ENCODE results near the gene CYBB. TPM values are rescaled to one million over a fixed set of nuclear protein-coding genes. Genes with fewer than 3 reads are reported as not detected.

The CYBB gene
- total RNA-seq, 1 donor, result not detected

GRCh38 chrX:37753384-37753783, 26.5 kb upstream of the CYBB start:
- DNase-seq (ENCODE audit: low read depth), result no peak
- no peak overlapping the region for H3K4me3 ChIP-seq (ENCODE audit: low read depth, low read length)
- no peak for TF ChIP-seq CTCF (IDR thresholded peaks at IDR 0.05; ENCODE audit: insufficient read depth, low read length)

GRCh38 chrX:37754516-37754915, 25.3 kb upstream of the CYBB start:
- no peak overlapping the region for H3K4me3 ChIP-seq (ENCODE audit: low read depth, low read length)
- no peak for DNase-seq (ENCODE audit: low read depth)
- no peak for TF ChIP-seq CTCF (IDR thresholded peaks at IDR 0.05; ENCODE audit: insufficient read depth, low read length)

- TF ChIP-seq CTCF (IDR thresholded peaks at IDR 0.05; ENCODE audit: insufficient read depth, low read length), result no peak
- H3K4me3 ChIP-seq (ENCODE audit: low read depth, low read length), result no peak overlapping the region
- no peak for DNase-seq (ENCODE audit: low read depth)
These were observed 24.8 kb upstream of the CYBB start for GRCh38 chrX:37755025-37755424.

- no peak for TF ChIP-seq CTCF (IDR thresholded peaks at IDR 0.05; ENCODE audit: insufficient read depth, low read length)
- no peak overlapping the region for H3K4me3 ChIP-seq (ENCODE audit: low read depth, low read length)
- no peak for DNase-seq (ENCODE audit: low read depth)
These were observed 22.8 kb upstream of the CYBB start for GRCh38 chrX:37757082-37757481.

- TF ChIP-seq CTCF (IDR thresholded peaks at IDR 0.05; ENCODE audit: insufficient read depth, low read length), result no peak
- no peak for DNase-seq (ENCODE audit: low read depth)
- H3K4me3 ChIP-seq (ENCODE audit: low read depth, low read length), result no peak overlapping the region
These were observed 20.5 kb upstream of the CYBB start for GRCh38 chrX:37759351-37759750.

GRCh38 chrX:37759878-37760418, 19.9 kb upstream of the CYBB start:
- no peak overlapping the region for H3K4me3 ChIP-seq (ENCODE audit: low read depth, low read length)
- no peak for TF ChIP-seq CTCF (IDR thresholded peaks at IDR 0.05; ENCODE audit: insufficient read depth, low read length)

GRCh38 chrX:37763400-37763799, 16.5 kb upstream of the CYBB start:
- TF ChIP-seq CTCF (IDR thresholded peaks at IDR 0.05; ENCODE audit: insufficient read depth, low read length), result no peak

More at GRCh38 chrX:37759878-37760418, 19.9 kb upstream of the CYBB start:
- DNase-seq (ENCODE audit: low read depth), result no peak

More at GRCh38 chrX:37763400-37763799, 16.5 kb upstream of the CYBB start:
- no peak overlapping the region for H3K4me3 ChIP-seq (ENCODE audit: low read depth, low read length)
- DNase-seq (ENCODE audit: low read depth), result no peak
